GM23338 (cell line): ENCODE measurements around the gene OMA1. TPM values are rescaled to one million over a fixed set of nuclear protein-coding genes. Genes with fewer than 3 reads are reported as not detected.

Experiments used
- ATAC-seq: fragments of 200-7000 bp; cut with Tn5 transposase; 3 replicates; pipeline ENCODE4 v1.9.1; 2020
- DNase-seq: peaks from one replicate; pipeline ENCODE4 v3.0.0-alpha.2; 2015; ENCODE audit warnings: low spot score
- H2AFZ ChIP-seq: fragments of 200-600 bp; sonication (generic); 2 replicates; pipeline ENCODE4 v1.8.0; 2016; ENCODE audit warnings: antibody characterized with exemption, mild to moderate bottlenecking, moderate library complexity
- H3F3A ChIP-seq: fragments of 200-600 bp; sonication (generic); replicated peaks from 2 replicates; pipeline ENCODE4 v1.8.0; 2017; ENCODE audit warnings: antibody characterized with exemption, mixed run types, low read depth
- H3K27ac ChIP-seq: fragments of 200-600 bp; sonication (generic); 2 replicates; pipeline ENCODE4 v1.6.1; 2016; ENCODE audit warnings: low read depth
- H3K27me3 ChIP-seq: fragments of 200-600 bp; sonication (generic); 2 replicates; pipeline ENCODE4 v1.8.0; 2016; ENCODE audit warnings: mild to moderate bottlenecking, mixed run types, moderate library complexity; ENCODE audit not compliant: insufficient read depth
- H3K36me3 ChIP-seq: fragments of 200-600 bp; sonication (generic); 2 replicates; pipeline ENCODE4 v1.8.0; 2016; ENCODE audit warnings: mild to moderate bottlenecking; ENCODE audit not compliant: insufficient read depth
- H3K4me1 ChIP-seq: fragments of 200-600 bp; sonication (generic); 2 replicates; pipeline ENCODE4 v1.8.0; 2016; ENCODE audit warnings: mild to moderate bottlenecking, moderate library complexity; ENCODE audit not compliant: insufficient read depth
- H3K4me2 ChIP-seq: fragments of 200-600 bp; sonication (generic); 2 replicates; pipeline ENCODE4 v1.7.1; 2017; ENCODE audit warnings: mixed run types
- H3K4me3 ChIP-seq: fragments of 200-600 bp; sonication (generic); 2 replicates; pipeline ENCODE4 v1.6.1; 2016; ENCODE audit warnings: mixed run types
- H3K79me2 ChIP-seq: fragments of 200-600 bp; sonication (generic); replicated peaks from 2 replicates; pipeline ENCODE4 v1.8.0; 2017; ENCODE audit warnings: mild to moderate bottlenecking; ENCODE audit not compliant: insufficient read depth
- H3K9me2 ChIP-seq: fragments of 200-600 bp; sonication (generic); 2 replicates; pipeline ENCODE4 v1.8.0; 2017; ENCODE audit not compliant: insufficient read depth
- H4K20me1 ChIP-seq: fragments of 200-600 bp; sonication (generic); replicated peaks from 2 replicates; pipeline ENCODE4 v1.8.0; 2017; ENCODE audit warnings: mild to moderate bottlenecking; ENCODE audit not compliant: insufficient read depth
- H3K27ac Mint-ChIP-seq: 2 replicates; pipeline ENCODE4 v1.8.0; 2020; ENCODE audit warnings: inconsistent platforms, mild to moderate bottlenecking, moderate library complexity, mixed read lengths
- H3K27me3 Mint-ChIP-seq: 3 replicates; pipeline ENCODE4 v1.8.0; 2022; ENCODE audit warnings: low read depth, mild to moderate bottlenecking, moderate library complexity, mixed read lengths, inconsistent platforms; ENCODE audit not compliant: insufficient read depth, poor library complexity
- H3K36me3 Mint-ChIP-seq: 3 replicates; pipeline ENCODE4 v1.8.0; 2021; ENCODE audit warnings: low read depth, mild to moderate bottlenecking, inconsistent platforms, moderate library complexity, mixed read lengths
- H3K4me1 Mint-ChIP-seq: 3 replicates; pipeline ENCODE4 v1.8.0; 2020; ENCODE audit warnings: mild to moderate bottlenecking, inconsistent platforms, mixed read lengths
- H3K4me3 Mint-ChIP-seq: 3 replicates; pipeline ENCODE4 v1.8.0; 2021; ENCODE audit warnings: moderate library complexity, mild to moderate bottlenecking, inconsistent platforms, mixed read lengths
- H3K9me3 Mint-ChIP-seq: 3 replicates; pipeline ENCODE4 v1.8.0; 2020; ENCODE audit warnings: moderate library complexity, mild to moderate bottlenecking, inconsistent platforms, mixed read lengths
- CREB1 ChIP-seq: fragments of 250-450 bp; sonication (Bioruptor Pico); IDR thresholded peaks from 2 replicates; pipeline ENCODE4 v1.5.0; 2020; ENCODE audit warnings: low read depth, mild to moderate bottlenecking, moderate library complexity
- EZH2 ChIP-seq: fragments of 200-600 bp; sonication (generic); IDR thresholded peaks from one replicate; pipeline ENCODE4 v1.8.0; 2017; ENCODE audit warnings: antibody characterized with exemption, mild to moderate bottlenecking, low read depth; ENCODE audit not compliant: unreplicated experiment
- EZH2phosphoT487 ChIP-seq: fragments of 200-600 bp; sonication (generic); IDR thresholded peaks from one replicate; pipeline ENCODE4 v1.8.1; 2018; ENCODE audit warnings: antibody characterized with exemption; ENCODE audit not compliant: unreplicated experiment
- JUNB ChIP-seq: IDR thresholded peaks from one replicate; pipeline ENCODE4 v1.6.1; 2016; ENCODE audit warnings: antibody characterized with exemption; ENCODE audit not compliant: unreplicated experiment
- NANOG ChIP-seq: IDR thresholded peaks from 2 replicates; pipeline ENCODE4 v1.6.1; 2016; ENCODE audit warnings: antibody characterized with exemption, borderline replicate concordance
- POLR2AphosphoS5 ChIP-seq: IDR thresholded peaks from 2 replicates; pipeline ENCODE4 v1.6.1; 2016; ENCODE audit warnings: antibody characterized with exemption, low read depth
- STAT1 ChIP-seq: IDR thresholded peaks from one replicate; pipeline ENCODE4 v1.6.1; 2016; ENCODE audit warnings: antibody characterized with exemption; ENCODE audit not compliant: unreplicated experiment
- ZNF114 ChIP-seq: fragments of 250-450 bp; sonication (Bioruptor Pico); IDR thresholded peaks from 2 replicates; pipeline ENCODE4 v1.5.0; 2020; ENCODE audit warnings: mild to moderate bottlenecking, moderate library complexity
- ZNF331 ChIP-seq: fragments of 250-450 bp; sonication (Bioruptor Pico); IDR thresholded peaks from 2 replicates; pipeline ENCODE4 v1.5.0; 2020; ENCODE audit warnings: low read depth, mild to moderate bottlenecking, moderate library complexity
- polyA plus RNA-seq: library from polyadenylated mRNA; unstranded; fragments of >200 nt; fragmentation: Nextera tagmentation; extraction: Ambion mirVana; gene quantifications from 2 replicates; pipeline ENCODE4 v1.2.1, GENCODE V29; 2016
- total RNA-seq: library from RNA; depleted of rRNA; stranded (reverse); fragments of >200 nt; shearing (Covaris generic); gene quantifications from 2 replicates; pipeline ENCODE4 v1.2.3, GENCODE V29; 2014
- TF ChIP-seq, protein P1 (sequence below): IDR thresholded peaks from one replicate; pipeline ENCODE4 v1.6.1; 2018; ENCODE audit warnings: antibody characterized with exemption; ENCODE audit not compliant: unreplicated experiment
- TF ChIP-seq, protein P2 (sequence below): IDR thresholded peaks from 2 replicates; pipeline ENCODE4 v1.6.1; 2016; ENCODE audit warnings: antibody characterized with exemption
- TF ChIP-seq, protein P3 (sequence below): fragments of 250-450 bp; sonication (Bioruptor Pico); IDR thresholded peaks from 2 replicates; pipeline ENCODE4 v1.5.0; 2020; ENCODE audit warnings: mild to moderate bottlenecking, moderate library complexity
- TF ChIP-seq, protein P4 (sequence below), 2 experiments: fragments of 200-600 bp in 1 of 2; sonication (generic) in 1 of 2; conservative IDR thresholded peaks; 2 replicates each; pipeline versions ENCODE4 v1.5.1 to v1.6.1; 2016 to 2017; ENCODE audit warnings: antibody characterized with exemption in 2 of 2, low read depth in 2 of 2, mild to moderate bottlenecking in 2 of 2, moderate library complexity in 1 of 2

OMA1 gene
- total and polyA plus RNA-seq, 2 experiments from 2014 or later: 21.3 to 33.1 TPM

DNA sequence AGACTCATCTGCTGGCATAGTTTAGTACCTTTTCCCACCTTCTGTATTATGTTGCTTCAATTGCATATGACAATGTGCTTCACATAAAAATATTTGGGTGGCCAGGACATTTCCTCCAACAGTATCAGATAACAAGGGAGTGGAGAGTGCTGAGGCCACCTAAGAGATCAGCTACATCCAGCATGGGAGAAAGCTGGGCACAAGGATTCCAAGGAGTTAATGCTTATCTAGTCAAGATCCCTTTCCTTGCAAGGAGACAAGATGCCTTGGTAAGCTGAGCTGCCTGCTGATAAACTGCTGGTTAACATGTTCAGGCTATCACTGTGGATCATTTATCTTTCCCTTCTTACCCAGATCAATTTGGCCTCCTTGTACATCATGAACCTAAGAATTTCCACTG is 25.1 kb upstream of the OMA1 start:
- TF ChIP-seq, protein P1, sequence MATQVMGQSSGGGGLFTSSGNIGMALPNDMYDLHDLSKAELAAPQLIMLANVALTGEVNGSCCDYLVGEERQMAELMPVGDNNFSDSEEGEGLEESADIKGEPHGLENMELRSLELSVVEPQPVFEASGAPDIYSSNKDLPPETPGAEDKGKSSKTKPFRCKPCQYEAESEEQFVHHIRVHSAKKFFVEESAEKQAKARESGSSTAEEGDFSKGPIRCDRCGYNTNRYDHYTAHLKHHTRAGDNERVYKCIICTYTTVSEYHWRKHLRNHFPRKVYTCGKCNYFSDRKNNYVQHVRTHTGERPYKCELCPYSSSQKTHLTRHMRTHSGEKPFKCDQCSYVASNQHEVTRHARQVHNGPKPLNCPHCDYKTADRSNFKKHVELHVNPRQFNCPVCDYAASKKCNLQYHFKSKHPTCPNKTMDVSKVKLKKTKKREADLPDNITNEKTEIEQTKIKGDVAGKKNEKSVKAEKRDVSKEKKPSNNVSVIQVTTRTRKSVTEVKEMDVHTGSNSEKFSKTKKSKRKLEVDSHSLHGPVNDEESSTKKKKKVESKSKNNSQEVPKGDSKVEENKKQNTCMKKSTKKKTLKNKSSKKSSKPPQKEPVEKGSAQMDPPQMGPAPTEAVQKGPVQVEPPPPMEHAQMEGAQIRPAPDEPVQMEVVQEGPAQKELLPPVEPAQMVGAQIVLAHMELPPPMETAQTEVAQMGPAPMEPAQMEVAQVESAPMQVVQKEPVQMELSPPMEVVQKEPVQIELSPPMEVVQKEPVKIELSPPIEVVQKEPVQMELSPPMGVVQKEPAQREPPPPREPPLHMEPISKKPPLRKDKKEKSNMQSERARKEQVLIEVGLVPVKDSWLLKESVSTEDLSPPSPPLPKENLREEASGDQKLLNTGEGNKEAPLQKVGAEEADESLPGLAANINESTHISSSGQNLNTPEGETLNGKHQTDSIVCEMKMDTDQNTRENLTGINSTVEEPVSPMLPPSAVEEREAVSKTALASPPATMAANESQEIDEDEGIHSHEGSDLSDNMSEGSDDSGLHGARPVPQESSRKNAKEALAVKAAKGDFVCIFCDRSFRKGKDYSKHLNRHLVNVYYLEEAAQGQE: no peak
- TF ChIP-seq NANOG: no peak
- TF ChIP-seq POLR2AphosphoS5: no peak
- no peak for TF ChIP-seq EZH2phosphoT487
- TF ChIP-seq, protein P2, sequence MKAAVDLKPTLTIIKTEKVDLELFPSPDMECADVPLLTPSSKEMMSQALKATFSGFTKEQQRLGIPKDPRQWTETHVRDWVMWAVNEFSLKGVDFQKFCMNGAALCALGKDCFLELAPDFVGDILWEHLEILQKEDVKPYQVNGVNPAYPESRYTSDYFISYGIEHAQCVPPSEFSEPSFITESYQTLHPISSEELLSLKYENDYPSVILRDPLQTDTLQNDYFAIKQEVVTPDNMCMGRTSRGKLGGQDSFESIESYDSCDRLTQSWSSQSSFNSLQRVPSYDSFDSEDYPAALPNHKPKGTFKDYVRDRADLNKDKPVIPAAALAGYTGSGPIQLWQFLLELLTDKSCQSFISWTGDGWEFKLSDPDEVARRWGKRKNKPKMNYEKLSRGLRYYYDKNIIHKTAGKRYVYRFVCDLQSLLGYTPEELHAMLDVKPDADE: no peak
- no peak for TF ChIP-seq STAT1
- no peak for TF ChIP-seq EZH2
- TF ChIP-seq, protein P3, sequence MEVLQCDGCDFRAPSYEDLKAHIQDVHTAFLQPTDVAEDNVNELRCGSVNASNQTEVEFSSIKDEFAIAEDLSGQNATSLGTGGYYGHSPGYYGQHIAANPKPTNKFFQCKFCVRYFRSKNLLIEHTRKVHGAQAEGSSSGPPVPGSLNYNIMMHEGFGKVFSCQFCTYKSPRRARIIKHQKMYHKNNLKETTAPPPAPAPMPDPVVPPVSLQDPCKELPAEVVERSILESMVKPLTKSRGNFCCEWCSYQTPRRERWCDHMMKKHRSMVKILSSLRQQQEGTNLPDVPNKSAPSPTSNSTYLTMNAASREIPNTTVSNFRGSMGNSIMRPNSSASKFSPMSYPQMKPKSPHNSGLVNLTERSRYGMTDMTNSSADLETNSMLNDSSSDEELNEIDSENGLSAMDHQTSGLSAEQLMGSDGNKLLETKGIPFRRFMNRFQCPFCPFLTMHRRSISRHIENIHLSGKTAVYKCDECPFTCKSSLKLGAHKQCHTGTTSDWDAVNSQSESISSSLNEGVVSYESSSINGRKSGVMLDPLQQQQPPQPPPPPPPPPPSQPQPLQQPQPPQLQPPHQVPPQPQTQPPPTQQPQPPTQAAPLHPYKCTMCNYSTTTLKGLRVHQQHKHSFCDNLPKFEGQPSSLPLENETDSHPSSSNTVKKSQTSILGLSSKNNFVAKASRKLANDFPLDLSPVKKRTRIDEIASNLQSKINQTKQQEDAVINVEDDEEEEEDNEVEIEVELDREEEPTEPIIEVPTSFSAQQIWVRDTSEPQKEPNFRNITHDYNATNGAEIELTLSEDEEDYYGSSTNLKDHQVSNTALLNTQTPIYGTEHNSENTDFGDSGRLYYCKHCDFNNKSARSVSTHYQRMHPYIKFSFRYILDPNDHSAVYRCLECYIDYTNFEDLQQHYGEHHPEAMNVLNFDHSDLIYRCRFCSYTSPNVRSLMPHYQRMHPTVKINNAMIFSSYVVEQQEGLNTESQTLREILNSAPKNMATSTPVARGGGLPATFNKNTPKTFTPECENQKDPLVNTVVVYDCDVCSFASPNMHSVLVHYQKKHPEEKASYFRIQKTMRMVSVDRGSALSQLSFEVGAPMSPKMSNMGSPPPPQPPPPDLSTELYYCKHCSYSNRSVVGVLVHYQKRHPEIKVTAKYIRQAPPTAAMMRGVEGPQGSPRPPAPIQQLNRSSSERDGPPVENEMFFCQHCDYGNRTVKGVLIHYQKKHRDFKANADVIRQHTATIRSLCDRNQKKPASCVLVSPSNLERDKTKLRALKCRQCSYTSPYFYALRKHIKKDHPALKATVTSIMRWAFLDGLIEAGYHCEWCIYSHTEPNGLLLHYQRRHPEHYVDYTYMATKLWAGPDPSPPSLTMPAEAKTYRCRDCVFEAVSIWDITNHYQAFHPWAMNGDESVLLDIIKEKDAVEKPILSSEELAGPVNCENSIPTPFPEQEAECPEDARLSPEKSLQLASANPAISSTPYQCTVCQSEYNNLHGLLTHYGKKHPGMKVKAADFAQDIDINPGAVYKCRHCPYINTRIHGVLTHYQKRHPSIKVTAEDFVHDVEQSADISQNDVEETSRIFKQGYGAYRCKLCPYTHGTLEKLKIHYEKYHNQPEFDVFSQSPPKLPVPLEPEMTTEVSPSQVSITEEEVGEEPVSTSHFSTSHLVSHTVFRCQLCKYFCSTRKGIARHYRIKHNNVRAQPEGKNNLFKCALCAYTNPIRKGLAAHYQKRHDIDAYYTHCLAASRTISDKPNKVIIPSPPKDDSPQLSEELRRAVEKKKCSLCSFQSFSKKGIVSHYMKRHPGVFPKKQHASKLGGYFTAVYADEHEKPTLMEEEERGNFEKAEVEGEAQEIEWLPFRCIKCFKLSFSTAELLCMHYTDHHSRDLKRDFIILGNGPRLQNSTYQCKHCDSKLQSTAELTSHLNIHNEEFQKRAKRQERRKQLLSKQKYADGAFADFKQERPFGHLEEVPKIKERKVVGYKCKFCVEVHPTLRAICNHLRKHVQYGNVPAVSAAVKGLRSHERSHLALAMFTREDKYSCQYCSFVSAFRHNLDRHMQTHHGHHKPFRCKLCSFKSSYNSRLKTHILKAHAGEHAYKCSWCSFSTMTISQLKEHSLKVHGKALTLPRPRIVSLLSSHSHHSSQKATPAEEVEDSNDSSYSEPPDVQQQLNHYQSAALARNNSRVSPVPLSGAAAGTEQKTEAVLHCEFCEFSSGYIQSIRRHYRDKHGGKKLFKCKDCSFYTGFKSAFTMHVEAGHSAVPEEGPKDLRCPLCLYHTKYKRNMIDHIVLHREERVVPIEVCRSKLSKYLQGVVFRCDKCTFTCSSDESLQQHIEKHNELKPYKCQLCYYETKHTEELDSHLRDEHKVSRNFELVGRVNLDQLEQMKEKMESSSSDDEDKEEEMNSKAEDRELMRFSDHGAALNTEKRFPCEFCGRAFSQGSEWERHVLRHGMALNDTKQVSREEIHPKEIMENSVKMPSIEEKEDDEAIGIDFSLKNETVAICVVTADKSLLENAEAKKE (CRISPR knock-in tag): no peak
- TF ChIP-seq JUNB: no peak
- TF ChIP-seq, protein P4, sequence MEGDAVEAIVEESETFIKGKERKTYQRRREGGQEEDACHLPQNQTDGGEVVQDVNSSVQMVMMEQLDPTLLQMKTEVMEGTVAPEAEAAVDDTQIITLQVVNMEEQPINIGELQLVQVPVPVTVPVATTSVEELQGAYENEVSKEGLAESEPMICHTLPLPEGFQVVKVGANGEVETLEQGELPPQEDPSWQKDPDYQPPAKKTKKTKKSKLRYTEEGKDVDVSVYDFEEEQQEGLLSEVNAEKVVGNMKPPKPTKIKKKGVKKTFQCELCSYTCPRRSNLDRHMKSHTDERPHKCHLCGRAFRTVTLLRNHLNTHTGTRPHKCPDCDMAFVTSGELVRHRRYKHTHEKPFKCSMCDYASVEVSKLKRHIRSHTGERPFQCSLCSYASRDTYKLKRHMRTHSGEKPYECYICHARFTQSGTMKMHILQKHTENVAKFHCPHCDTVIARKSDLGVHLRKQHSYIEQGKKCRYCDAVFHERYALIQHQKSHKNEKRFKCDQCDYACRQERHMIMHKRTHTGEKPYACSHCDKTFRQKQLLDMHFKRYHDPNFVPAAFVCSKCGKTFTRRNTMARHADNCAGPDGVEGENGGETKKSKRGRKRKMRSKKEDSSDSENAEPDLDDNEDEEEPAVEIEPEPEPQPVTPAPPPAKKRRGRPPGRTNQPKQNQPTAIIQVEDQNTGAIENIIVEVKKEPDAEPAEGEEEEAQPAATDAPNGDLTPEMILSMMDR (conservative IDR thresholded peaks at IDR 0.05; ENCODE audit: low read depth in 2 of 2): no peak
- TF ChIP-seq ZNF331 (CRISPR knock-in tag): no peak
- TF ChIP-seq CREB1: no peak
- no peak for TF ChIP-seq ZNF114 (CRISPR knock-in tag)
- Mint-ChIP-seq H3K9me3 (peaks cover 7% of the 10 kb centered on the region), H3K27me3 (peaks cover 25% of the 10 kb centered on the region), H3K27ac (no peak overlapping the region), H3K4me1 (peaks cover 41% of the 10 kb centered on the region), H3K4me3 (no peak overlapping the region), H3K36me3 (no peaks in the 10 kb centered on the region)
- no peaks in the 10 kb centered on the region for H4K20me1 ChIP-seq
- no peak overlapping the region for H2AFZ ChIP-seq
- H3K4me1 ChIP-seq: peaks cover 46% of the 10 kb centered on the region
- H3K79me2 ChIP-seq: no peaks in the 10 kb centered on the region
- no peaks in the 10 kb centered on the region for H3K36me3 ChIP-seq
- H3F3A ChIP-seq: 0 out of 2 replicates have a peak, but pooled peaks cover 3% of the 10 kb centered on the region
- no peak overlapping the region for H3K4me2 ChIP-seq
- DNase-seq (no peak), ATAC-seq (no peak)
- no peak overlapping the region for H3K4me3 ChIP-seq
- H3K27me3 ChIP-seq: peaks cover 31% of the 10 kb centered on the region
- H3K27ac ChIP-seq: no peak overlapping the region
- no peaks in the 10 kb centered on the region for H3K9me2 ChIP-seq
